OCI-LY7 (cell line): ENCODE measurements around the gene SMARCB1. TPM values are rescaled to one million over a fixed set of nuclear protein-coding genes. Genes with fewer than 3 reads are reported as not detected.
A peak's percentile ranks its signal among the peaks of the same experiment; 100 is the strongest.

Experiments used
- BruUV-seq: library from RNA; stranded (reverse); fragments of 400-500 nt; replicated peaks from 2 replicates; lab custom pipeline; 2021; lab: Mats Ljungman, UMichigan
- CTCF ChIA-PET: fragments of 300-600 bp; sonication (Branson Sonifier 250); formaldehyde crosslinking; loops from one replicate; lab custom pipeline; 2022; ENCODE audit warnings: antibody characterized with exemption; ENCODE audit not compliant: unreplicated experiment; lab: Charles Lee
- POLR2A ChIA-PET: fragments of 300-600 bp; sonication (Branson Sonifier 250); formaldehyde crosslinking; loops from one replicate; lab custom pipeline; 2022; ENCODE audit warnings: antibody characterized with exemption; lab: Charles Lee
- DNase-seq: peaks from one replicate; pipeline ENCODE4 v3.0.0-alpha.2; 2015; ENCODE audit warnings: low spot score
- H2AFZ ChIP-seq: fragments of 200-600 bp; sonication (generic), shearing (Covaris generic); 2 replicates; pipeline ENCODE4 v1.6.1; 2014; ENCODE audit warnings: mild to moderate bottlenecking, antibody characterized with exemption, low read length, moderate library complexity
- H3K27ac ChIP-seq: fragments of 200-600 bp; sonication (generic); 2 replicates; pipeline ENCODE4 v1.5.1; 2014; ENCODE audit warnings: mixed run types, low read depth, mild to moderate bottlenecking, moderate library complexity, low read length, inconsistent platforms; ENCODE audit not compliant: poor library complexity, severe bottlenecking
- H3K36me3 ChIP-seq: fragments of 200-600 bp; sonication (generic); 2 replicates; pipeline ENCODE4 v1.6.1; 2014; ENCODE audit warnings: mild to moderate bottlenecking, antibody characterized with exemption, low read length, moderate library complexity, mixed read lengths; ENCODE audit not compliant: insufficient read depth
- H3K4me1 ChIP-seq: fragments of 200-600 bp; sonication (generic); 2 replicates; pipeline ENCODE4 v1.5.1; 2014; ENCODE audit warnings: mild to moderate bottlenecking, low read length; ENCODE audit not compliant: insufficient read depth, poor library complexity, severe bottlenecking
- H3K4me2 ChIP-seq: fragments of 200-600 bp; sonication (generic); 2 replicates; pipeline ENCODE4 v1.6.1; 2014; ENCODE audit warnings: mild to moderate bottlenecking, low read length
- H3K4me3 ChIP-seq: fragments of 200-600 bp; sonication (generic); 2 replicates; pipeline ENCODE4 v1.5.1; 2014; ENCODE audit warnings: mild to moderate bottlenecking, low read depth, low read length; ENCODE audit not compliant: poor library complexity, severe bottlenecking
- H3K79me2 ChIP-seq: fragments of 200-600 bp; sonication (generic); 2 replicates; pipeline ENCODE4 v1.6.1; 2016; ENCODE audit warnings: low read depth, mild to moderate bottlenecking, low read length, moderate library complexity, mixed read lengths; ENCODE audit not compliant: insufficient read depth
- H3K9me2 ChIP-seq: fragments of 200-600 bp; sonication (generic); 2 replicates; pipeline ENCODE4 v1.6.1; 2016; ENCODE audit warnings: mild to moderate bottlenecking, low read length, mixed read lengths; ENCODE audit not compliant: insufficient read depth
- H3K9me3 ChIP-seq: fragments of 200-600 bp; sonication (generic); 2 replicates; pipeline ENCODE4 v1.6.1; 2014; ENCODE audit warnings: mild to moderate bottlenecking, mixed run types, low read length, mixed read lengths
- H4K20me1 ChIP-seq: fragments of 200-600 bp; sonication (generic); 2 replicates; pipeline ENCODE4 v1.6.1; 2014; ENCODE audit warnings: mild to moderate bottlenecking, antibody characterized with exemption, low read length, moderate library complexity, mixed read lengths; ENCODE audit not compliant: insufficient read depth
- EZH2phosphoT487 ChIP-seq: fragments of 200-600 bp; sonication (generic); IDR thresholded peaks from 2 replicates; pipeline ENCODE4 v1.6.1; 2018; ENCODE audit warnings: low read depth, borderline replicate concordance, mild to moderate bottlenecking, mixed run types, antibody characterized with exemption, low read length, moderate library complexity, mixed read lengths
- intact Hi-C: fragments of 100-400 bp; cut with micrococcal nuclease; formaldehyde crosslinking; loops from one replicate; pipeline ENCODE4 v1.10.0; 2022; ENCODE audit not compliant: unreplicated experiment
- total RNA-seq, 2 experiments: library from RNA; depleted of rRNA in 1 of 2; stranded (reverse); fragments of >200 nt in 1 of 2; shearing (Covaris generic) in 1 of 2; gene quantifications; 2 replicates each; pipeline ENCODE4 v1.2.3, GENCODE V29; 2014 to 2022
- TF ChIP-seq, protein P1 (sequence below): fragments of 200-600 bp; sonication (generic); conservative IDR thresholded peaks from 2 replicates; pipeline ENCODE4 v1.5.1; 2014; ENCODE audit warnings: mild to moderate bottlenecking, antibody characterized with exemption, low read length, moderate library complexity, mixed read lengths

The SMARCB1 gene
- total RNA-seq, 2 experiments from 2014 or later: 252 to 265 TPM

DNA sequence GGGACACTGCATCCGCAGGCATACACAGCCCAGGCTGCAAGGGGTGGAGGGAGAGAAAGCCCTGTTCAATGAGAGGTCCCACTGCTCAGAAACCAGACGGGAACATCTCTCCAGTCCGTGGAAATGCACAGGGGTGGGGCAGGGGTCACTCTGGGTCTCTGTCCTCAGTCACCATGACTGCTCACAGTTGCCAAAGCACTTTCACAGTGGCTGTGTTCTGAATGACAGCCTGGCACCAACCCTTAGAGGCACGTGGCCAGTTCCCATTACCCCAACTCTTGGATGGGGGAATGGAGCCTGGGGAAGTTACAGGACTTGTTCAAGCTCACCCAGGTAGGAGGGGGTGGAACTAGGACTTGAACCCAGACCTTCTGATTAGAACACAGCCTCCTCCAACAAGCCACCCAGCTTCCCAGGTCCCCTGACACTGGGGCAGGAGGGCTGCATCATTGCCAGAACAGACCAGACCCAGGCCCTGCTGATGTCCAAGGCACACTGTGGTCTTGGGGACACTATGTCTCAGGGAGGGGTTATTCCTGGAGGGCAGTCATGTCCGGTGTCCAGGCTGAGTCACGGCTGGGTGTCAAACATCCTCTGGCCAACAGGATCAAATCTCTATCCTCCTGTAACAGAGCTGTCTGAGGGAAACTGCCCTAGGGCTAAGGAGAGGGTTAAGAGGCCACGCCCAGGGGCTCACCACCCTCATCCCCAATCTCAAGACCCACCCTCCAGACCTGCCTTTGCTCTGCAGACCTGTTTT is 44.1 kb upstream of the SMARCB1 start:
- no peaks in the 10 kb centered on the region for H3K9me3 ChIP-seq
- no peaks in the 10 kb centered on the region for H4K20me1 ChIP-seq
- H3K4me3 ChIP-seq: no peak overlapping the region
- H3K4me1 ChIP-seq: no peaks in the 10 kb centered on the region
- intact Hi-C loops: no loop called here
- no peaks in the 10 kb centered on the region for H3K9me2 ChIP-seq
- H3K79me2 ChIP-seq: no peaks in the 10 kb centered on the region
- DNase-seq: no peak
- POLR2A ChIA-PET: no interaction called here
- peaks cover 27% of the 10 kb centered on the region; the same call in 1 of the 2 replicates for H3K36me3 ChIP-seq
- TF ChIP-seq EZH2phosphoT487: no peak
- TF ChIP-seq, protein P1, sequence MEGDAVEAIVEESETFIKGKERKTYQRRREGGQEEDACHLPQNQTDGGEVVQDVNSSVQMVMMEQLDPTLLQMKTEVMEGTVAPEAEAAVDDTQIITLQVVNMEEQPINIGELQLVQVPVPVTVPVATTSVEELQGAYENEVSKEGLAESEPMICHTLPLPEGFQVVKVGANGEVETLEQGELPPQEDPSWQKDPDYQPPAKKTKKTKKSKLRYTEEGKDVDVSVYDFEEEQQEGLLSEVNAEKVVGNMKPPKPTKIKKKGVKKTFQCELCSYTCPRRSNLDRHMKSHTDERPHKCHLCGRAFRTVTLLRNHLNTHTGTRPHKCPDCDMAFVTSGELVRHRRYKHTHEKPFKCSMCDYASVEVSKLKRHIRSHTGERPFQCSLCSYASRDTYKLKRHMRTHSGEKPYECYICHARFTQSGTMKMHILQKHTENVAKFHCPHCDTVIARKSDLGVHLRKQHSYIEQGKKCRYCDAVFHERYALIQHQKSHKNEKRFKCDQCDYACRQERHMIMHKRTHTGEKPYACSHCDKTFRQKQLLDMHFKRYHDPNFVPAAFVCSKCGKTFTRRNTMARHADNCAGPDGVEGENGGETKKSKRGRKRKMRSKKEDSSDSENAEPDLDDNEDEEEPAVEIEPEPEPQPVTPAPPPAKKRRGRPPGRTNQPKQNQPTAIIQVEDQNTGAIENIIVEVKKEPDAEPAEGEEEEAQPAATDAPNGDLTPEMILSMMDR: no peak
- H3K4me2 ChIP-seq: no peak overlapping the region
- no peak overlapping the region for H3K27ac ChIP-seq
- TSS peak; percentile 44 for BruUV-seq
- CTCF ChIA-PET: no interaction called here
- no peak overlapping the region for H2AFZ ChIP-seq

DNA sequence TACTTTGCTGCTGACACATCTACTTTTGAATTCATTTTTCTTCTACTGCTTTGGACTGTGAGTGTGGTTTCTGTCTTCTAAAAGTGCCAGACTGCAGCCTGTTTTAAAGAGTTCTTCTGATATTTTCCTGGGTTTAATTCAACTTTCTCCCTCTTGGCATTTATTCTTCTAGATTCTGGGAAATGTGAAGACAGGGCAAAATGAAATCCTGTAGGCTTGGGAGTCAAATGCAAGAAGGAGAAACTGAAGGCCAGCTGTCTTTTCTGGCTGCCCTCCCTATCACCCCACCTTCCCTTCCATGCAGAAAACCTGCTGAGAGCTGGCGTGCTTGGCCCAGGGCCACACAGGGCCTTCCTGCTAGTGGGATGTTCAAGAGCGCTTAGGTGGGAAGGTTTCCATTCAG is 43.5 kb upstream of the SMARCB1 start:
- DNase-seq: no peak
- no peaks in the 10 kb centered on the region for H3K9me2 ChIP-seq
- no peak overlapping the region for H3K4me3 ChIP-seq
- H3K79me2 ChIP-seq: no peaks in the 10 kb centered on the region
- TF ChIP-seq, protein P1: no peak
- no peak for TF ChIP-seq EZH2phosphoT487
- intact Hi-C loops: no loop called here
- no peak overlapping the region for H3K4me2 ChIP-seq
- no peaks in the 10 kb centered on the region for H3K9me3 ChIP-seq
- POLR2A ChIA-PET: no interaction called here
- peaks cover 27% of the 10 kb centered on the region; the same call in 1 of the 2 replicates for H3K36me3 ChIP-seq
- H2AFZ ChIP-seq: no peak overlapping the region
- H4K20me1 ChIP-seq: no peaks in the 10 kb centered on the region
- CTCF ChIA-PET: no interaction called here
- no TSS peak for BruUV-seq
- no peaks in the 10 kb centered on the region for H3K4me1 ChIP-seq
- no peak overlapping the region for H3K27ac ChIP-seq

DNA sequence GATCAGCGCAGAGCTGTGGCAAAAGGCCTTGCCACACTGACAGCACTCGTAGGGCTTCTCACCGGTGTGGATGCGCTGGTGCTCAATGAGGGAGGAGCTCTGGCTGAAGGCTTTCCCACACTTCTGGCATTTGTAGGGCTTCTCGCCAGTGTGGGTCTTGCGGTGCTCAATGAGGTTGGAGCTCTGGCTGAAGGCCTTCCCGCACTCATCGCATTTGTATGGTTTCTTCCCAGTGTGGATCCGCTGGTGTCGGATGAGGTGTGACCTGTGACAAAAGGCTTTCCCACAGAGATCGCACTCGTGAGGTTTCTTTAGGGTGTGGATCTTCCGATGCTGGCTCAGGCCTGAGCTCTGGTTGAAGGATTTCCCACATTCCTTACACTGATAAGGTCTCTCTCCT is 42.8 kb upstream of the SMARCB1 start:
- CTCF ChIA-PET: no interaction called here
- intact Hi-C loops: no loop called here
- H3K4me3 ChIP-seq: no peak overlapping the region
- no peak for DNase-seq
- H3K4me2 ChIP-seq: no peak overlapping the region
- no peaks in the 10 kb centered on the region for H3K9me2 ChIP-seq
- POLR2A ChIA-PET: interaction anchor here (0.6 kb wide), 1 partner anchor 12 kb away, joined by 4 read pairs; no protein-coding TSS in a partner anchor
- no peaks in the 10 kb centered on the region for H3K4me1 ChIP-seq
- H4K20me1 ChIP-seq: no peaks in the 10 kb centered on the region
- no peak for TF ChIP-seq EZH2phosphoT487
- TF ChIP-seq, protein P1: no peak
- no TSS peak for BruUV-seq
- no peaks in the 10 kb centered on the region for H3K9me3 ChIP-seq
- H2AFZ ChIP-seq: no peak overlapping the region
- H3K36me3 ChIP-seq: peaks cover 27% of the 10 kb centered on the region; the same call in 1 of the 2 replicates
- no peaks in the 10 kb centered on the region for H3K79me2 ChIP-seq
- H3K27ac ChIP-seq: no peak overlapping the region
